SH-SY5Y (cell line): Measurements from ENCODE around the gene RAB17.

Source experiments
- GATA2 ChIP-seq: IDR thresholded peaks from 2 replicates; pipeline ENCODE4 v1.6.1; 2011; ENCODE audit warnings: mild to moderate bottlenecking, low read depth, low read length
- GATA3 ChIP-seq: IDR thresholded peaks from 2 replicates; pipeline ENCODE4 v1.6.1; 2011; ENCODE audit warnings: low read depth, mild to moderate bottlenecking, low read length, moderate library complexity

- no peak for TF ChIP-seq GATA2
- TF ChIP-seq GATA3, result no peak
Measured at GRCh38 chr2:237552908-237553307, 37.6 kb downstream of the RAB17 start.
